Mesendoderm (in vitro differentiated cells): ENCODE measurements around the gene LRIG3.

ENCODE experiments used
- DNase-seq: peaks from one replicate; pipeline ENCODE4 v3.0.0; 2013
- H2AK5ac ChIP-seq: 2 replicates; pipeline ENCODE4 v1.6.1; 2013; ENCODE audit warnings: low read length, inconsistent platforms
- H2BK120ac ChIP-seq: 2 replicates; pipeline ENCODE4 v1.6.1; 2013; ENCODE audit warnings: low read depth, mild to moderate bottlenecking, low read length, moderate library complexity, mixed read lengths
- H2BK15ac ChIP-seq: replicated peaks from 2 replicates; pipeline ENCODE4 v1.6.1; 2013; ENCODE audit warnings: low read depth, mild to moderate bottlenecking, moderate library complexity
- H2BK5ac ChIP-seq: 2 replicates; pipeline ENCODE4 v1.6.1; 2013; ENCODE audit warnings: low read length, inconsistent platforms
- H3K18ac ChIP-seq: 2 replicates; pipeline ENCODE4 v1.6.1; 2013; ENCODE audit warnings: mild to moderate bottlenecking, low read length, mixed read lengths
- H3K23ac ChIP-seq: one replicate; pipeline ENCODE4 v1.6.1; 2013; ENCODE audit warnings: low read length
- H3K27ac ChIP-seq: 2 replicates; pipeline ENCODE4 v1.5.1; 2013; ENCODE audit warnings: low read depth, mild to moderate bottlenecking, inconsistent platforms, low read length, moderate library complexity
- H3K27me3 ChIP-seq: 2 replicates; pipeline ENCODE4 v1.6.1; 2013; ENCODE audit warnings: low read length, control low read depth, mild to moderate bottlenecking, inconsistent platforms; ENCODE audit not compliant: insufficient read depth, poor library complexity
- H3K36me3 ChIP-seq: 2 replicates; pipeline ENCODE4 v1.6.1; 2013; ENCODE audit warnings: low read length, inconsistent platforms; ENCODE audit not compliant: control insufficient read depth, insufficient read depth
- H3K4ac ChIP-seq: one replicate; pipeline ENCODE4 v1.6.1; 2013; ENCODE audit warnings: low read depth, mild to moderate bottlenecking, low read length, moderate library complexity
- H3K4me1 ChIP-seq: 2 replicates; pipeline ENCODE4 v1.6.1; 2013; ENCODE audit warnings: low read depth, low read length, inconsistent platforms; ENCODE audit not compliant: control insufficient read depth
- H3K4me2 ChIP-seq: 2 replicates; pipeline ENCODE4 v1.6.1; 2013; ENCODE audit warnings: low read length
- H3K4me3 ChIP-seq: 2 replicates; pipeline ENCODE4 v1.5.1; 2013; ENCODE audit warnings: mild to moderate bottlenecking, low read length
- H3K56ac ChIP-seq: one replicate; pipeline ENCODE4 v1.6.1; 2013; ENCODE audit warnings: low read length
- H3K79me1 ChIP-seq: 2 replicates; pipeline ENCODE4 v1.6.1; 2013; ENCODE audit warnings: low read length, inconsistent platforms
- H3K79me2 ChIP-seq: 2 replicates; pipeline ENCODE4 v1.6.1; 2013; ENCODE audit warnings: mild to moderate bottlenecking, low read length; ENCODE audit not compliant: control insufficient read depth, insufficient read depth
- H3K9ac ChIP-seq: 2 replicates; pipeline ENCODE4 v1.6.1; 2013; ENCODE audit warnings: low read length, inconsistent platforms
- H4K5ac ChIP-seq: one replicate; pipeline ENCODE4 v1.6.1; 2013; ENCODE audit warnings: low read length
- H4K8ac ChIP-seq: one replicate; pipeline ENCODE4 v1.6.1; 2013; ENCODE audit warnings: low read depth, mild to moderate bottlenecking, control low read depth, low read length, moderate library complexity
- WGBS: extraction: QIAGEN DNeasy Blood & Tissue Kit; methylation state at CpG from one replicate; pipeline ENCODE4 v1.1.7; 2013; ENCODE audit warnings: low lambda C conversion rate, missing lambda C conversion rate; ENCODE audit not compliant: insufficient coverage; ENCODE audit errors: extremely low coverage; 5-methylcytosine and 5-hydroxymethylcytosine counted together

Gene LRIG3

GRCh38 chr12:58850826-58851225 lies 69.5 kb downstream of the LRIG3 start:
- Histone ChIP-seq H3K27me3 (no peaks in the 10 kb centered on the region), H3K27ac (no peak overlapping the region), H2BK120ac (no peak overlapping the region), H3K4me1 (no peaks in the 10 kb centered on the region), H4K8ac (no peak overlapping the region), H3K79me2 (no peaks in the 10 kb centered on the region), H3K4me3 (no peak overlapping the region), H2BK15ac (no peak overlapping the region), H3K9ac (no peak overlapping the region), H3K79me1 (no peaks in the 10 kb centered on the region), H3K4ac (no peak overlapping the region), H3K23ac (no peak overlapping the region), H3K18ac (no peak overlapping the region), H3K4me2 (no peak overlapping the region), H2BK5ac (no peak overlapping the region), H4K5ac (no peak overlapping the region), H3K56ac (no peak overlapping the region), H3K36me3 (no peaks in the 10 kb centered on the region), H2AK5ac (no peak overlapping the region)
- WGBS = no CpG with 5 or more reads among the region's 3 CpGs
- DNase-seq = no peak

GRCh38 chr12:58847901-58848600 lies 72.3 kb downstream of the LRIG3 start:
- Histone ChIP-seq H3K4me1 (peaks cover 2% of the 10 kb centered on the region), H3K4me2 (no peak overlapping the region), H3K4me3 (no peak overlapping the region), H3K36me3 (no peaks in the 10 kb centered on the region), H3K23ac (no peak overlapping the region), H3K79me1 (no peaks in the 10 kb centered on the region), H3K27ac (no peak overlapping the region), H3K18ac (no peak overlapping the region), H2BK15ac (no peak overlapping the region), H4K8ac (no peak overlapping the region), H4K5ac (no peak overlapping the region), H2BK5ac (no peak overlapping the region), H3K9ac (no peak overlapping the region), H2AK5ac (no peak overlapping the region), H2BK120ac (no peak overlapping the region), H3K79me2 (no peaks in the 10 kb centered on the region), H3K27me3 (no peaks in the 10 kb centered on the region), H3K4ac (no peak overlapping the region), H3K56ac (no peak overlapping the region)
- WGBS = no CpG with 5 or more reads among the region's 5 CpGs
- peak; percentile 33 for DNase-seq

- H3K23ac ChIP-seq = no peak overlapping the region
- H3K18ac ChIP-seq = peak overlapping the region; percentile 41
- no peaks in the 10 kb centered on the region for H3K36me3 ChIP-seq
- H3K79me1 ChIP-seq = no peaks in the 10 kb centered on the region
- peaks cover 2% of the 10 kb centered on the region for H3K4me1 ChIP-seq
- H3K9ac ChIP-seq = no peak overlapping the region
- no peak overlapping the region for H4K8ac ChIP-seq
- no peak overlapping the region for H2BK120ac ChIP-seq
- no peaks in the 10 kb centered on the region for H3K27me3 ChIP-seq
- WGBS = no CpG with 5 or more reads among the region's 4 CpGs
- no peak overlapping the region for H3K27ac ChIP-seq
- no peak overlapping the region for H2AK5ac ChIP-seq
- no peak overlapping the region for H3K4ac ChIP-seq
- no peak overlapping the region for H4K5ac ChIP-seq
- H2BK15ac ChIP-seq = no peak overlapping the region
- DNase-seq = peak; percentile 27
- H3K4me2 ChIP-seq = no peak overlapping the region
- no peak overlapping the region for H3K4me3 ChIP-seq
- no peaks in the 10 kb centered on the region for H3K79me2 ChIP-seq
- H3K56ac ChIP-seq = no peak overlapping the region
- H2BK5ac ChIP-seq = no peak overlapping the region
These were observed 76.1 kb downstream of the LRIG3 start for GRCh38 chr12:58844161-58844560.

GRCh38 chr12:58841058-58841798 lies 79.1 kb downstream of the LRIG3 start:
- H3K4me2 ChIP-seq = no peak overlapping the region
- H2BK120ac ChIP-seq = no peak overlapping the region
- H3K27me3 ChIP-seq = no peaks in the 10 kb centered on the region
- H3K4ac ChIP-seq = no peak overlapping the region
- H2BK15ac ChIP-seq = no peak overlapping the region
- H3K36me3 ChIP-seq = no peaks in the 10 kb centered on the region
- H3K4me1 ChIP-seq = peaks cover 2% of the 10 kb centered on the region
- H4K5ac ChIP-seq = no peak overlapping the region
- H2AK5ac ChIP-seq = no peak overlapping the region
- no peak overlapping the region for H3K9ac ChIP-seq
- H4K8ac ChIP-seq = no peak overlapping the region
- no peaks in the 10 kb centered on the region for H3K79me2 ChIP-seq
- no peak overlapping the region for H3K27ac ChIP-seq
- no peak overlapping the region for H2BK5ac ChIP-seq
- peak overlapping the region; percentile 22 for H3K56ac ChIP-seq
- DNase-seq = peak; percentile 35
- no peaks in the 10 kb centered on the region for H3K79me1 ChIP-seq
- no peak overlapping the region for H3K18ac ChIP-seq
- H3K23ac ChIP-seq = no peak overlapping the region
- WGBS = no CpG with 5 or more reads among the region's 15 CpGs
- no peak overlapping the region for H3K4me3 ChIP-seq

- H3K9ac ChIP-seq = no peak overlapping the region
- no CpG with 5 or more reads among the region's 3 CpGs for WGBS
- H3K4me3 ChIP-seq = no peak overlapping the region
- H3K4ac ChIP-seq = no peak overlapping the region
- no peak overlapping the region for H3K27ac ChIP-seq
- H2AK5ac ChIP-seq = no peak overlapping the region
- H2BK5ac ChIP-seq = no peak overlapping the region
- H3K4me2 ChIP-seq = no peak overlapping the region
- no peak overlapping the region for H2BK15ac ChIP-seq
- H3K79me2 ChIP-seq = no peaks in the 10 kb centered on the region
- H3K23ac ChIP-seq = no peak overlapping the region
- H3K18ac ChIP-seq = no peak overlapping the region
- H2BK120ac ChIP-seq = no peak overlapping the region
- H3K79me1 ChIP-seq = no peaks in the 10 kb centered on the region
- H4K8ac ChIP-seq = no peak overlapping the region
- H4K5ac ChIP-seq = no peak overlapping the region
- no peaks in the 10 kb centered on the region for H3K4me1 ChIP-seq
- no peaks in the 10 kb centered on the region for H3K27me3 ChIP-seq
- H3K56ac ChIP-seq = no peak overlapping the region
- no peaks in the 10 kb centered on the region for H3K36me3 ChIP-seq
- no peak for DNase-seq
These were observed 86.5 kb downstream of the LRIG3 start for GRCh38 chr12:58833853-58834252.
